DMS 273 (cell line): ENCODE measurements around the gene HHIPL1.

Source experiments
- DNase-seq: peaks from one replicate; lab custom pipeline; 2025; ENCODE audit not compliant: unreplicated experiment; lab: John Stamatoyannopoulos, UW

Gene HHIPL1

GRCh38 chr14:99609245-99610170 lies 35.4 kb upstream of the HHIPL1 start:
- no peak for DNase-seq

- DNase-seq: no peak
Observed at GRCh38 chr14:99611646-99612045, 33.3 kb upstream of the HHIPL1 start.

- DNase-seq: no peak
Observed at GRCh38 chr14:99612071-99612737, 32.7 kb upstream of the HHIPL1 start.

- DNase-seq: peak; percentile 56
Observed at GRCh38 chr14:99612738-99613330, 32.1 kb upstream of the HHIPL1 start.

- peak; percentile 62 for DNase-seq
Observed at GRCh38 chr14:99615497-99616157, 29.3 kb upstream of the HHIPL1 start.

GRCh38 chr14:99616832-99617800 lies 27.8 kb upstream of the HHIPL1 start:
- DNase-seq: peak; percentile 33

GRCh38 chr14:99619835-99620834 lies 24.8 kb upstream of the HHIPL1 start:
- no peak for DNase-seq

GRCh38 chr14:99621948-99622347 lies 23.0 kb upstream of the HHIPL1 start:
- DNase-seq: no peak

- DNase-seq: no peak
Observed at GRCh38 chr14:99624024-99624423, 20.9 kb upstream of the HHIPL1 start.

- DNase-seq: no peak
Observed at GRCh38 chr14:99624971-99625370, 20.0 kb upstream of the HHIPL1 start.

- DNase-seq: no peak
Observed at GRCh38 chr14:99625476-99625875, 19.5 kb upstream of the HHIPL1 start.

- no peak for DNase-seq
Observed at GRCh38 chr14:99626041-99626648, 18.8 kb upstream of the HHIPL1 start.

- DNase-seq: no peak
Observed at GRCh38 chr14:99627100-99627499, 17.8 kb upstream of the HHIPL1 start.

- no peak for DNase-seq
Observed at GRCh38 chr14:99627510-99628381, 17.2 kb upstream of the HHIPL1 start.

- peak; percentile 83 for DNase-seq
Observed at GRCh38 chr14:99628887-99629618, 15.9 kb upstream of the HHIPL1 start.

GRCh38 chr14:99630202-99630601 lies 14.7 kb upstream of the HHIPL1 start:
- no peak for DNase-seq
